ENCODE results near the gene PLEKHG4B.

DNA sequence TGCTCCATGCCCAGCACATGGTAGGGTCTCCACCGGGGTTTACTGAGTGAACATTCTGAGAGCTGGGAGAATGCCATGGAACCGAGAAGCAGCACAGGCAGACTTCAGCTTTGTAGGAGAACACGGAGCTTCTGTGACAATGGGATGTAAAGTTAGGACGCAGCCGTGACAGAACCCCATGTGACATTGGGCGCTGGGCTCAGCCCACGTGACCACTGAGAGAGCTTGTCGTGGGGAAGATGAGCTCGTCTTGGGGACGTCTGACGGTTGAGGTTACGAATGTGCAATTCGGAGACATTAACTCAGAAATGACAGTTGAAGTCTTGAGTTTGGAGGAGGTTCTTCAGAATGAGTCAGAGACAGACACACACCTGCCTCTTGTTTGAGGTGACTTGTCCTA, 139.7 kb downstream of the PLEKHG4B start:
- TF ChIP-seq, protein P1, sequence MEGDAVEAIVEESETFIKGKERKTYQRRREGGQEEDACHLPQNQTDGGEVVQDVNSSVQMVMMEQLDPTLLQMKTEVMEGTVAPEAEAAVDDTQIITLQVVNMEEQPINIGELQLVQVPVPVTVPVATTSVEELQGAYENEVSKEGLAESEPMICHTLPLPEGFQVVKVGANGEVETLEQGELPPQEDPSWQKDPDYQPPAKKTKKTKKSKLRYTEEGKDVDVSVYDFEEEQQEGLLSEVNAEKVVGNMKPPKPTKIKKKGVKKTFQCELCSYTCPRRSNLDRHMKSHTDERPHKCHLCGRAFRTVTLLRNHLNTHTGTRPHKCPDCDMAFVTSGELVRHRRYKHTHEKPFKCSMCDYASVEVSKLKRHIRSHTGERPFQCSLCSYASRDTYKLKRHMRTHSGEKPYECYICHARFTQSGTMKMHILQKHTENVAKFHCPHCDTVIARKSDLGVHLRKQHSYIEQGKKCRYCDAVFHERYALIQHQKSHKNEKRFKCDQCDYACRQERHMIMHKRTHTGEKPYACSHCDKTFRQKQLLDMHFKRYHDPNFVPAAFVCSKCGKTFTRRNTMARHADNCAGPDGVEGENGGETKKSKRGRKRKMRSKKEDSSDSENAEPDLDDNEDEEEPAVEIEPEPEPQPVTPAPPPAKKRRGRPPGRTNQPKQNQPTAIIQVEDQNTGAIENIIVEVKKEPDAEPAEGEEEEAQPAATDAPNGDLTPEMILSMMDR (conservative IDR thresholded peaks at IDR 0.05): no peak
- TF ChIP-seq ZFX (IDR thresholded peaks at IDR 0.05): no peak
